A673 (cell line): ENCODE results near the gene ZNF593OS.

Experiments
- CTCF ChIP-seq: fragments of 300-800, 200-600 bp; sonication (generic); conservative IDR thresholded peaks from 2 replicates; pipeline ENCODE4 v1.5.1; 2017; ENCODE audit warnings: low read depth, mild to moderate bottlenecking, antibody characterized with exemption, low read length, moderate library complexity, mixed read lengths
- EZH2 ChIP-seq: fragments of 200-600 bp; sonication (generic); IDR thresholded peaks from 2 replicates; pipeline ENCODE4 v1.6.1; 2017; ENCODE audit warnings: borderline replicate concordance, low read depth, mild to moderate bottlenecking, mixed read lengths, antibody characterized with exemption, low read length; ENCODE audit not compliant: poor library complexity, severe bottlenecking

GRCh38 chr1:26161415-26162219 lies 10.0 kb downstream of the ZNF593OS start:
- TF ChIP-seq CTCF, result no peak
- TF ChIP-seq EZH2, result no peak
